HepG2 (cell line): ENCODE results near the gene PIBF1. TPM values are rescaled to one million over a fixed set of nuclear protein-coding genes. Genes with fewer than 3 reads are reported as not detected.
A peak's percentile ranks its signal among the peaks of the same experiment; 100 is the strongest.

ENCODE experiments used
- CEBPB ChIP-seq: IDR thresholded peaks from 2 replicates; pipeline ENCODE4 v1.6.1; 2011; ENCODE audit warnings: low read depth, low read length, improper control_type of control experiment, borderline replicate concordance
- DMAP1 ChIP-seq: IDR thresholded peaks from 2 replicates; pipeline ENCODE4 v1.6.1; 2016
- ETV6 ChIP-seq: sonication (generic); formaldehyde crosslinking; conservative IDR thresholded peaks from 2 replicates; pipeline ENCODE4 v1.4.0; 2020; ENCODE audit warnings: missing genetic modification reagents
- FOXJ3 ChIP-seq: sonication (generic); formaldehyde crosslinking; IDR thresholded peaks from 2 replicates; pipeline ENCODE4 v1.4.0; 2020; ENCODE audit warnings: missing genetic modification reagents, mild to moderate bottlenecking, borderline replicate concordance
- MIXL1 ChIP-seq: IDR thresholded peaks from 2 replicates; pipeline ENCODE4 v1.6.1; 2016
- POLR2G ChIP-seq: fragments of 200-400 bp; formaldehyde crosslinking; IDR thresholded peaks from 2 replicates; pipeline ENCODE4 v1.6.1; 2018; ENCODE audit warnings: mild to moderate bottlenecking, low read depth, low read length, moderate library complexity
- RCOR2 ChIP-seq: IDR thresholded peaks from 2 replicates; pipeline ENCODE4 v1.6.1; 2016; ENCODE audit warnings: missing biosample characterization, missing genetic modification reagents
- TAF1 ChIP-seq: sonication (generic); formaldehyde crosslinking; IDR thresholded peaks from 2 replicates; pipeline ENCODE4 v1.4.0; 2020; ENCODE audit warnings: missing genetic modification reagents
- TBL1XR1 ChIP-seq: fragments of 150-350 bp; IDR thresholded peaks from 2 replicates; pipeline ENCODE4 v1.6.1; 2014; ENCODE audit warnings: borderline replicate concordance, low read length; ENCODE audit not compliant: partially characterized antibody
- TRIM24 ChIP-seq: sonication (generic); formaldehyde crosslinking; IDR thresholded peaks from 2 replicates; pipeline ENCODE4 v1.8.0; 2022; ENCODE audit warnings: mild to moderate bottlenecking, missing genetic modification reagents
- ZNF3 ChIP-seq: IDR thresholded peaks from 2 replicates; pipeline ENCODE4 v1.7.0; 2017; ENCODE audit warnings: inconsistent platforms
- ZNF382 ChIP-seq: sonication (generic); formaldehyde crosslinking; IDR thresholded peaks from 2 replicates; pipeline ENCODE4 v1.5.0; 2020; ENCODE audit warnings: missing genetic modification reagents, mild to moderate bottlenecking, borderline replicate concordance
- ZNF790 ChIP-seq: sonication (generic); formaldehyde crosslinking; IDR thresholded peaks from 2 replicates; pipeline ENCODE4 v1.8.0; 2022; ENCODE audit warnings: missing genetic modification reagents, mild to moderate bottlenecking, borderline replicate concordance
- ZNF839 ChIP-seq: sonication (generic); formaldehyde crosslinking; IDR thresholded peaks from 2 replicates; pipeline ENCODE4 v1.4.0; 2020; ENCODE audit warnings: missing genetic modification reagents, mild to moderate bottlenecking, borderline replicate concordance
- ZSCAN21 ChIP-seq: sonication (generic); formaldehyde crosslinking; IDR thresholded peaks from 2 replicates; pipeline ENCODE4 v1.8.0; 2022; ENCODE audit warnings: mild to moderate bottlenecking, missing genetic modification reagents, moderate library complexity, borderline replicate concordance
- polyA plus RNA-seq, 8 experiments: library from polyadenylated mRNA; depleted of rRNA in 3 of 8; stranded (reverse) in 7 of 8; unstranded in 1 of 8; fragments of >200 nt; fragmentation: Illumina TruSeq in 4 of 8; extraction: Trizol in 4 of 8; gene quantifications; 2 replicates each; pipeline versions ENCODE4 v1.2.1 to v1.2.3, GENCODE V29; 2011 to 2016; ENCODE audit warnings: low read depth in 4 of 8, missing spikeins in 1 of 8, mixed read lengths in 1 of 8; ENCODE audit not compliant: insufficient read depth in 1 of 8
- total RNA-seq, 5 experiments: library from RNA; depleted of rRNA; stranded (reverse); fragments of >200 nt; fragmentation: Illumina TruSeq; extraction: Trizol; gene quantifications; 2 replicates each; pipeline ENCODE4 v1.2.3, GENCODE V29; 2016; ENCODE audit warnings: low read depth in 1 of 5
- TF ChIP-seq, protein P1 (sequence below): IDR thresholded peaks from 2 replicates; pipeline ENCODE4 v1.6.1; 2016; ENCODE audit warnings: mild to moderate bottlenecking
- TF ChIP-seq, protein P2 (sequence below): sonication (generic); formaldehyde crosslinking; IDR thresholded peaks from 2 replicates; pipeline ENCODE4 v1.5.1; 2020; ENCODE audit warnings: mild to moderate bottlenecking, missing genetic modification reagents, borderline replicate concordance
- TF ChIP-seq, protein P3 (sequence below): sonication (generic); formaldehyde crosslinking; IDR thresholded peaks from 2 replicates; pipeline ENCODE4 v1.4.0; 2020; ENCODE audit warnings: missing genetic modification reagents
- TF ChIP-seq, protein P4 (sequence below): sonication (generic); formaldehyde crosslinking; IDR thresholded peaks from 2 replicates; pipeline ENCODE4 v1.5.1; 2020; ENCODE audit warnings: missing genetic modification reagents, mild to moderate bottlenecking, borderline replicate concordance

Gene PIBF1
- total and polyA plus RNA-seq, 2 of the 13 experiments (the other 11 are each of a cell fraction or from before 2014, with no cell fraction given): 4.2 to 15.8 TPM

DNA sequence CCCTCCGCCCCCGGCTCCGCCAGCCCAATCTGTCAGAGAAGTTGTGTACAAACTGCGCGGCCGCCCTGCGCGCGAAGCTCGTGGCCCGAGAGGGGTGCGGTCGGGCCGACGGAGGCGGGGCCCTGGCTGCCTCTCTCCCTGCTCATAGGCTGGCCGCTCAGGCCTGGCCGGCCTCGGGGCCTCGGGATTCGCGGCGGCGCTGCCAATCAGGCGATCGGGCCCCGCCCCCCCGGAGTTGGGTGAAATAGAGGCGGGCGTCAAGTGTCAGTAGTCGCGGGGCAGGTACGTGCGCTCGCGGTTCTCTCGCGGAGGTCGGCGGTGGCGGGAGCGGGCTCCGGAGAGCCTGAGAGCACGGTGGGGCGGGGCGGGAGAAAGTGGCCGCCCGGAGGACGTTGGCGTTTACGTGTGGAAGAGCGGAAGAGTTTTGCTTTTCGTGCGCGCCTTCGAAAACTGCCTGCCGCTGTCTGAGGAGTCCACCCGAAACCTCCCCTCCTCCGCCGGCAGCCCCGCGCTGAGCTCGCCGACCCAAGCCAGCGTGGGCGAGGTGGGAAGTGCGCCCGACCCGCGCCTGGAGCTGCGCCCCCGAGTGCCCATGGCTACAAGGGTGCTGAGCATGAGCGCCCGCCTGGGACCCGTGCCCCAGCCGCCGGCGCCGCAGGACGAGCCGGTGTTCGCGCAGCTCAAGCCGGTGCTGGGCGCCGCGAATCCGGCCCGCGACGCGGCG, 277.0 kb downstream of the PIBF1 start, which contains the start of gene KLF5 (continued):
- TF ChIP-seq, protein P1, sequence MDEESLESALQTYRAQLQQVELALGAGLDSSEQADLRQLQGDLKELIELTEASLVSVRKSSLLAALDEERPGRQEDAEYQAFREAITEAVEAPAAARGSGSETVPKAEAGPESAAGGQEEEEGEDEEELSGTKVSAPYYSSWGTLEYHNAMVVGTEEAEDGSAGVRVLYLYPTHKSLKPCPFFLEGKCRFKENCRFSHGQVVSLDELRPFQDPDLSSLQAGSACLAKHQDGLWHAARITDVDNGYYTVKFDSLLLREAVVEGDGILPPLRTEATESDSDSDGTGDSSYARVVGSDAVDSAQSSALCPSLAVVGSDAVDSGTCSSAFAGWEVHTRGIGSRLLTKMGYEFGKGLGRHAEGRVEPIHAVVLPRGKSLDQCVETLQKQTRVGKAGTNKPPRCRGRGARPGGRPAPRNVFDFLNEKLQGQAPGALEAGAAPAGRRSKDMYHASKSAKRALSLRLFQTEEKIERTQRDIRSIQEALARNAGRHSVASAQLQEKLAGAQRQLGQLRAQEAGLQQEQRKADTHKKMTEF: peak; percentile 79
- TF ChIP-seq TBL1XR1: no peak
- TF ChIP-seq, protein P2, sequence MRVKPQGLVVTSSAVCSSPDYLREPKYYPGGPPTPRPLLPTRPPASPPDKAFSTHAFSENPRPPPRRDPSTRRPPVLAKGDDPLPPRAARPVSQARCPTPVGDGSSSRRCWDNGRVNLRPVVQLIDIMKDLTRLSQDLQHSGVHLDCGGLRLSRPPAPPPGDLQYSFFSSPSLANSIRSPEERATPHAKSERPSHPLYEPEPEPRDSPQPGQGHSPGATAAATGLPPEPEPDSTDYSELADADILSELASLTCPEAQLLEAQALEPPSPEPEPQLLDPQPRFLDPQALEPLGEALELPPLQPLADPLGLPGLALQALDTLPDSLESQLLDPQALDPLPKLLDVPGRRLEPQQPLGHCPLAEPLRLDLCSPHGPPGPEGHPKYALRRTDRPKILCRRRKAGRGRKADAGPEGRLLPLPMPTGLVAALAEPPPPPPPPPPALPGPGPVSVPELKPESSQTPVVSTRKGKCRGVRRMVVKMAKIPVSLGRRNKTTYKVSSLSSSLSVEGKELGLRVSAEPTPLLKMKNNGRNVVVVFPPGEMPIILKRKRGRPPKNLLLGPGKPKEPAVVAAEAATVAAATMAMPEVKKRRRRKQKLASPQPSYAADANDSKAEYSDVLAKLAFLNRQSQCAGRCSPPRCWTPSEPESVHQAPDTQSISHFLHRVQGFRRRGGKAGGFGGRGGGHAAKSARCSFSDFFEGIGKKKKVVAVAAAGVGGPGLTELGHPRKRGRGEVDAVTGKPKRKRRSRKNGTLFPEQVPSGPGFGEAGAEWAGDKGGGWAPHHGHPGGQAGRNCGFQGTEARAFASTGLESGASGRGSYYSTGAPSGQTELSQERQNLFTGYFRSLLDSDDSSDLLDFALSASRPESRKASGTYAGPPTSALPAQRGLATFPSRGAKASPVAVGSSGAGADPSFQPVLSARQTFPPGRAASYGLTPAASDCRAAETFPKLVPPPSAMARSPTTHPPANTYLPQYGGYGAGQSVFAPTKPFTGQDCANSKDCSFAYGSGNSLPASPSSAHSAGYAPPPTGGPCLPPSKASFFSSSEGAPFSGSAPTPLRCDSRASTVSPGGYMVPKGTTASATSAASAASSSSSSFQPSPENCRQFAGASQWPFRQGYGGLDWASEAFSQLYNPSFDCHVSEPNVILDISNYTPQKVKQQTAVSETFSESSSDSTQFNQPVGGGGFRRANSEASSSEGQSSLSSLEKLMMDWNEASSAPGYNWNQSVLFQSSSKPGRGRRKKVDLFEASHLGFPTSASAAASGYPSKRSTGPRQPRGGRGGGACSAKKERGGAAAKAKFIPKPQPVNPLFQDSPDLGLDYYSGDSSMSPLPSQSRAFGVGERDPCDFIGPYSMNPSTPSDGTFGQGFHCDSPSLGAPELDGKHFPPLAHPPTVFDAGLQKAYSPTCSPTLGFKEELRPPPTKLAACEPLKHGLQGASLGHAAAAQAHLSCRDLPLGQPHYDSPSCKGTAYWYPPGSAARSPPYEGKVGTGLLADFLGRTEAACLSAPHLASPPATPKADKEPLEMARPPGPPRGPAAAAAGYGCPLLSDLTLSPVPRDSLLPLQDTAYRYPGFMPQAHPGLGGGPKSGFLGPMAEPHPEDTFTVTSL (CRISPR knock-in tag): no peak; the same call in 1 of the 2 replicates
- TF ChIP-seq FOXJ3 (CRISPR knock-in tag): peak; percentile 58; the same call in 1 of the 2 replicates
- peak; percentile 20; the same call in 1 of the 2 replicates for TF ChIP-seq ZSCAN21 (CRISPR knock-in tag)
- peak; percentile 77 for TF ChIP-seq POLR2G
- TF ChIP-seq, protein P3, sequence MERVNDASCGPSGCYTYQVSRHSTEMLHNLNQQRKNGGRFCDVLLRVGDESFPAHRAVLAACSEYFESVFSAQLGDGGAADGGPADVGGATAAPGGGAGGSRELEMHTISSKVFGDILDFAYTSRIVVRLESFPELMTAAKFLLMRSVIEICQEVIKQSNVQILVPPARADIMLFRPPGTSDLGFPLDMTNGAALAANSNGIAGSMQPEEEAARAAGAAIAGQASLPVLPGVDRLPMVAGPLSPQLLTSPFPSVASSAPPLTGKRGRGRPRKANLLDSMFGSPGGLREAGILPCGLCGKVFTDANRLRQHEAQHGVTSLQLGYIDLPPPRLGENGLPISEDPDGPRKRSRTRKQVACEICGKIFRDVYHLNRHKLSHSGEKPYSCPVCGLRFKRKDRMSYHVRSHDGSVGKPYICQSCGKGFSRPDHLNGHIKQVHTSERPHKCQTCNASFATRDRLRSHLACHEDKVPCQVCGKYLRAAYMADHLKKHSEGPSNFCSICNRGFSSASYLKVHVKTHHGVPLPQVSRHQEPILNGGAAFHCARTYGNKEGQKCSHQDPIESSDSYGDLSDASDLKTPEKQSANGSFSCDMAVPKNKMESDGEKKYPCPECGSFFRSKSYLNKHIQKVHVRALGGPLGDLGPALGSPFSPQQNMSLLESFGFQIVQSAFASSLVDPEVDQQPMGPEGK (CRISPR knock-in tag): peak; percentile 15; the same call in 1 of the 2 replicates
- TF ChIP-seq ZNF839 (CRISPR knock-in tag): 0 out of 2 replicates have a peak, but pooled peaks have one; percentile 36
- TF ChIP-seq CEBPB: no peak
- peak; percentile 56; the same call in 1 of the 2 replicates for TF ChIP-seq DMAP1 (CRISPR knock-in tag)
- TF ChIP-seq ZNF3 (CRISPR knock-in tag): no peak
- TF ChIP-seq MIXL1 (CRISPR knock-in tag): no peak
- TF ChIP-seq, protein P4, sequence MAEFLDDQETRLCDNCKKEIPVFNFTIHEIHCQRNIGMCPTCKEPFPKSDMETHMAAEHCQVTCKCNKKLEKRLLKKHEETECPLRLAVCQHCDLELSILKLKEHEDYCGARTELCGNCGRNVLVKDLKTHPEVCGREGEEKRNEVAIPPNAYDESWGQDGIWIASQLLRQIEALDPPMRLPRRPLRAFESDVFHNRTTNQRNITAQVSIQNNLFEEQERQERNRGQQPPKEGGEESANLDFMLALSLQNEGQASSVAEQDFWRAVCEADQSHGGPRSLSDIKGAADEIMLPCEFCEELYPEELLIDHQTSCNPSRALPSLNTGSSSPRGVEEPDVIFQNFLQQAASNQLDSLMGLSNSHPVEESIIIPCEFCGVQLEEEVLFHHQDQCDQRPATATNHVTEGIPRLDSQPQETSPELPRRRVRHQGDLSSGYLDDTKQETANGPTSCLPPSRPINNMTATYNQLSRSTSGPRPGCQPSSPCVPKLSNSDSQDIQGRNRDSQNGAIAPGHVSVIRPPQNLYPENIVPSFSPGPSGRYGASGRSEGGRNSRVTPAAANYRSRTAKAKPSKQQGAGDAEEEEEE (CRISPR knock-in tag): no peak
- no peak for TF ChIP-seq ZNF790 (CRISPR knock-in tag)
- no peak for TF ChIP-seq TRIM24
- TF ChIP-seq RCOR2 (CRISPR knock-in tag): 0 out of 2 replicates have a peak, but pooled peaks have one; percentile 10
- peak; percentile 67 for TF ChIP-seq TAF1
- TF ChIP-seq ZNF382: no peak
- TF ChIP-seq ETV6 (CRISPR knock-in tag): no peak
